PC-3 (cell line): ENCODE results near the gene LHX2.

Experiments used
- EZH2 ChIP-seq: fragments of 300-600 bp; sonication (generic); IDR thresholded peaks from one replicate; pipeline ENCODE4 v1.6.1; 2017; ENCODE audit warnings: antibody characterized with exemption, mild to moderate bottlenecking, low read length; ENCODE audit not compliant: unreplicated experiment
- EZH2phosphoT487 ChIP-seq: fragments of 300-600 bp; sonication (generic); IDR thresholded peaks from 2 replicates; pipeline ENCODE4 v1.6.1; 2018; ENCODE audit warnings: mild to moderate bottlenecking, antibody characterized with exemption, low read length, borderline replicate concordance
- TF ChIP-seq, protein P1 (sequence below): fragments of 300-600 bp; sonication (generic); conservative IDR thresholded peaks from 2 replicates; pipeline ENCODE4 v1.5.1; 2017; ENCODE audit warnings: antibody characterized with exemption, low read depth, mild to moderate bottlenecking, low read length

DNA sequence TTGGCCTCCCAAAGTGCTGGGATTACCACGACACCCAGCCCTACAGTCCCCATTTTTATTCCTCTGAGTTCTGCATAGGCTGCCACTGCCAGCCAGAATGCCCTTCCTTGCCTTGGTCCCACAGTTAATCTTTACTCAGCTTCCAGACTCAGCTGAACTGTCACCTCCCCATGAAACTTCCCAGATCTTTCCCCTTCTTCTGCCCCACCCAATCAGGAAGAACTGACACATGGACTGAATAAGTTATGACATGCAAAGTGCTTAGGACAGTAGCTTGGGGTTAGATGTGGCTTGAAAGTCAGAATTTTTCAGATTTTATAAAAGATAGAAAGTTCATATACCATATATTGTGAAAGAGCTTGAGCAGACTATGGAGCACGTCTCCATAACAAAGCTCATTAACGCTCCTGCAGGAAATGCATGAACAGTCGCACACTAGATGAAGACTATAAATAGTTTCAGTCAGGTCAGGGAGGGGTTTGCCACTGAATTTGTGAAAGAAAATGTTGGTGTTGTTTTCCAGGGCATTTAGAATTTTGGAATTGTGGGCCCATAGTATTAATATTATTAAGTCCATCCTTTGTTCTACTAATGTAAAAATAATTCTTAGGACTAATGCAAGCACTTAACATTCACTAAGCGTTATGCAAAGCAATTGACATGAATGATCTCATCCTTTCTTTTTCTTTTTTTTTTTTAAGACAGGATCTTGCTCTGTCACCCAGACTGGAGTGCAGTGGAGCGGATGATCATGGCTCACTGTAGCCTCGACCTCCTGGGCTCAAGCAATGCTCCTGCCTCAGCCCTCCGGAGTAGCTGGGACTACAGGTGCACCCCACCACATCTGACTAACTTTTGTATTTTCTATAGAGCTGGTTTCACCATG lies 45.5 kb upstream of the LHX2 start:
- TF ChIP-seq, protein P1, sequence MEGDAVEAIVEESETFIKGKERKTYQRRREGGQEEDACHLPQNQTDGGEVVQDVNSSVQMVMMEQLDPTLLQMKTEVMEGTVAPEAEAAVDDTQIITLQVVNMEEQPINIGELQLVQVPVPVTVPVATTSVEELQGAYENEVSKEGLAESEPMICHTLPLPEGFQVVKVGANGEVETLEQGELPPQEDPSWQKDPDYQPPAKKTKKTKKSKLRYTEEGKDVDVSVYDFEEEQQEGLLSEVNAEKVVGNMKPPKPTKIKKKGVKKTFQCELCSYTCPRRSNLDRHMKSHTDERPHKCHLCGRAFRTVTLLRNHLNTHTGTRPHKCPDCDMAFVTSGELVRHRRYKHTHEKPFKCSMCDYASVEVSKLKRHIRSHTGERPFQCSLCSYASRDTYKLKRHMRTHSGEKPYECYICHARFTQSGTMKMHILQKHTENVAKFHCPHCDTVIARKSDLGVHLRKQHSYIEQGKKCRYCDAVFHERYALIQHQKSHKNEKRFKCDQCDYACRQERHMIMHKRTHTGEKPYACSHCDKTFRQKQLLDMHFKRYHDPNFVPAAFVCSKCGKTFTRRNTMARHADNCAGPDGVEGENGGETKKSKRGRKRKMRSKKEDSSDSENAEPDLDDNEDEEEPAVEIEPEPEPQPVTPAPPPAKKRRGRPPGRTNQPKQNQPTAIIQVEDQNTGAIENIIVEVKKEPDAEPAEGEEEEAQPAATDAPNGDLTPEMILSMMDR = no peak
- TF ChIP-seq EZH2 (no peak), EZH2phosphoT487 (no peak)
